ENCODE results near the gene NUP133. TPM values are rescaled to one million over a fixed set of nuclear protein-coding genes. Genes with fewer than 3 reads are reported as not detected.
"Not testable (repeated sequence)": the region's sequence is repeated elsewhere in the genome, so short reads cannot be mapped to it uniquely, and the experiment has no call there.

Gene NUP133
- total RNA-seq, 4 donors from 2014 or later = 29.6 to 40.7 (median 37.3) TPM

DNA sequence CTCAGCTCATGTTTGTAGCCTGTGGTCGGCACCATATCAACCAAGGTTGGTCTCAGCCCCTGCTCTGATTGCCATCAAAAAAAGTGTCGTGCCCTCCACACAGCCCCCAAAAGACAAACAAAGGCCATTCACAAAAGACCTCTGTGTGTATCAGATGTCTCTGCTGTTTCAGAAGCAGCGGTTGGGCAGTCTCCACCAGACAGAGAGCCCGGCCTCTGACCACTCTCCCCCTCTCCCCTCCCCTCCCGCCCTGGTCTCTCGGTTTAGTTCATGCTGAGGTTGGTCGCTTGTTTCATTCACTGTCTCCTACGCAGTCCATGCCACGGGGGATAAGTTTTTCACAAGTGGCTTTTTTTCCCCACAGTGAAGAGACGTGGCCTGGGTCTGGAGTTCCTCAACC, 101.3 kb downstream of the NUP133 start:
- no peak for TF ChIP-seq POLR2A (IDR thresholded peaks at IDR 0.05)
- no peak for TF ChIP-seq CTCF (IDR thresholded peaks at IDR 0.05)
- peaks cover 14% of the 10 kb centered on the region for H3K27me3 ChIP-seq
- no peaks in the 10 kb centered on the region for H3K9me3 ChIP-seq
- 9 to 10% methylated on average over 9 to 10 of the region's 10 CpGs for WGBS, 2 donors
- no peak overlapping the region for H3K27ac ChIP-seq
- H3K4me1 ChIP-seq = peaks cover 12 to 21% of the 10 kb centered on the region in 2 donors
- peak in 1 of 2 donors; percentile 9 for DNase-seq
- H3K36me3 ChIP-seq = no peaks in the 10 kb centered on the region
- intact Hi-C loops (cut with DNase I) = no loop called here
- no peak overlapping the region for H3K4me3 ChIP-seq (replicated peaks in 1 of 3)

GRCh38 chr1:229403573-229403972, 104.6 kb downstream of the NUP133 start:
- no peak for TF ChIP-seq CTCF (IDR thresholded peaks at IDR 0.05)
- TF ChIP-seq POLR2A (IDR thresholded peaks at IDR 0.05) = no peak
- DNase-seq = no peak
- no peaks in the 10 kb centered on the region for H3K36me3 ChIP-seq
- no peak overlapping the region for H3K4me3 ChIP-seq (replicated peaks in 1 of 3)
- no peaks in the 10 kb centered on the region for H3K9me3 ChIP-seq
- intact Hi-C loops (cut with DNase I) = no loop called here
- 80 to 81% methylated on average over 8 of the region's 8 CpGs for WGBS, 2 donors
- peaks cover 14% of the 10 kb centered on the region for H3K27me3 ChIP-seq
- no peak overlapping the region for H3K27ac ChIP-seq
- H3K4me1 ChIP-seq = peaks cover 11 to 12% of the 10 kb centered on the region in 2 donors

DNA sequence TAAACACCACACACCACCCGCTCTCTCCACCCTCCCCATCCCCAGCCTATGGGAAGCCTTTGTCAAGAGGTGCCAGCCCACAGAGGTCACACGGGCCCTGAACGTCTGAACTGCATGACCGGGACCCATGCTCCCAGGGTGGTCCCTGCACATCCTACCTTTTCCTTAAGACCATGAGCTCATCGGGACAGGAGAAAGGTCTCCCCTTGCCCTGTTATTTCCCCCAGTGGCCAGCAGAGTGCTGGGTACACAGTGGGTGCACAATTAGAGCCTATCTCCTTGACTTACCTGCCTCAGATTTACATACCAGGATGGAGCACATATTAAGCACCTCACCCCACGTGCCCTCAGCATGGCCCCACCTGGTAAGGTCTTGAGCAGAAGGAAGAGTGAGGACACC, 105.1 kb downstream of the NUP133 start:
- intact Hi-C loops (cut with DNase I) = no loop called here
- TF ChIP-seq CTCF (IDR thresholded peaks at IDR 0.05) (no peak), POLR2A (IDR thresholded peaks at IDR 0.05) (no peak)
- Histone ChIP-seq H3K4me3 (replicated peaks in 1 of 3) (no peak overlapping the region), H3K27me3 (peaks cover 14% of the 10 kb centered on the region), H3K36me3 (no peaks in the 10 kb centered on the region), H3K9me3 (no peaks in the 10 kb centered on the region), H3K27ac (no peak overlapping the region), H3K4me1 (peaks cover 11 to 12% of the 10 kb centered on the region in 2 donors)
- no peak for DNase-seq
- 71 to 76% methylated on average over 5 to 6 of the region's 6 CpGs for WGBS, 2 donors

- H3K4me3 ChIP-seq (replicated peaks in 1 of 3); H3K9me3 ChIP-seq; H3K36me3 ChIP-seq; H3K4me1 ChIP-seq; H3K27ac ChIP-seq; intact Hi-C loops (cut with DNase I); DNase-seq: not testable (repeated sequence)
- 66 to 73% methylated on average over 4 of the region's 4 CpGs for WGBS, 2 donors
- peaks cover 12% of the 10 kb centered on the region for H3K27me3 ChIP-seq
Observed at GRCh38 chr1:229402329-229402728, 105.8 kb downstream of the NUP133 start.

DNA sequence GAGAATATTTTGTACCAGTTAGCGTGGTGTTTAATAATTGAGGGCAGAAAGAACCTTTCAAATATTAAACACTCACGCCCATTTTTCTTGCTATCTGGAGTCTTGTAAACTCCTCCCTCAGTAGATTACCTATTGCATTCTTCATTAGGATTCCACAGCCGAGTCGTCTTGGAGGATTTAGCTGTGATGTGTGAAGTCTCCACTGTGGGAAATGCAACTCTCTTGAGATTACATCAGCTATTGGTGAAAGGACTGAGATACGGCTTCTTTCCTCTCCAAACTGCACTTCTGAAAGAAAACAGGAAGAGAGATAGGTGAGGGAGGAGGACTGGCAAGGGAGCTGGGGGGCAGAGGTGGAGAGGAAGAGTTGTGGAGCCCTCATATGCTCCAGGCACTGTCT, 110.4 kb downstream of the NUP133 start:
- TF ChIP-seq POLR2A (IDR thresholded peaks at IDR 0.05) = no peak
- TF ChIP-seq CTCF (IDR thresholded peaks at IDR 0.05) = no peak
- Histone ChIP-seq H3K9me3 (no peaks in the 10 kb centered on the region), H3K27ac (no peak overlapping the region), H3K36me3 (no peaks in the 10 kb centered on the region), H3K4me1 (no peaks in the 10 kb centered on the region), H3K4me3 (replicated peaks in 1 of 3) (no peak overlapping the region), H3K27me3 (no peaks in the 10 kb centered on the region)
- 47 to 49% methylated on average over 5 of the region's 5 CpGs for WGBS, 2 donors
- intact Hi-C loops (cut with DNase I) = no loop called here
- no peak for DNase-seq

Measured in thyroid gland (tissue), 4 donors.